Measurements from ENCODE around the gene RAB4A.
A peak's percentile ranks its signal among the peaks of the same experiment; 100 is the strongest.

RAB4A gene

GRCh38 chr1:229238674-229239415, 32.1 kb upstream of the RAB4A start:
- Histone ChIP-seq H3K27ac (ENCODE audit: low read depth, low read length) (no peak overlapping the region), H2AFZ (ENCODE audit: insufficient read depth, low read length, poor library complexity) (no peak overlapping the region), H3K18ac (ENCODE audit: low read length) (peak overlapping the region; percentile 47), H3K27me3 (ENCODE audit: insufficient read depth, low read length) (no peaks in the 10 kb centered on the region), H3K4me3 (ENCODE audit: low read depth, low read length) (no peak overlapping the region), H3K36me3 (ENCODE audit: control insufficient read depth in 1 of 2, insufficient read depth in 2 of 2, low read length in 2 of 2) (no peaks in the 10 kb centered on the region), H2BK5ac (ENCODE audit: low read depth, low read length, poor library complexity) (peak overlapping the region; percentile 29), H3K14ac (ENCODE audit: low read length) (peak overlapping the region; percentile 59), H2BK120ac (ENCODE audit: insufficient read depth, low read length, poor library complexity) (peak overlapping the region; percentile 53), H3K4ac (ENCODE audit: low read depth, low read length) (no peak overlapping the region), H4K91ac (ENCODE audit: low read depth, low read length) (peak overlapping the region; percentile 71), H2AK5ac (ENCODE audit: low read length) (peak overlapping the region; percentile 51), H3K23ac (ENCODE audit: low read length) (no peak overlapping the region), H3K4me2 (ENCODE audit: low read length) (no peak overlapping the region), H3K79me2 (ENCODE audit: control insufficient read depth, insufficient read depth, low read length, poor library complexity) (no peaks in the 10 kb centered on the region), H3K9me3 (ENCODE audit: insufficient read depth, low read depth, low read length) (peaks cover 2% of the 10 kb centered on the region), H3K9ac (ENCODE audit: low read length) (no peak overlapping the region), H3K4me1 (ENCODE audit: control insufficient read depth in 1 of 2, insufficient read depth in 2 of 2, low read length in 2 of 2) (peaks cover 7 to 16% of the 10 kb centered on the region in 2 experiments), H4K8ac (ENCODE audit: low read depth, low read length) (peak overlapping the region; percentile 44), H2BK12ac (ENCODE audit: low read length) (peak overlapping the region; percentile 67), H4K12ac (ENCODE audit: low read depth, low read length) (no peak overlapping the region), H3K79me1 (ENCODE audit: low read length) (peaks cover 10% of the 10 kb centered on the region)
- no CpG with 5 or more reads among the region's 6 CpGs for WGBS (ENCODE audit: extremely low coverage, insufficient coverage, insufficient read length)
- DNase-seq = no peak

GRCh38 chr1:229240532-229240931, 30.4 kb upstream of the RAB4A start:
- no peak overlapping the region for H2BK5ac ChIP-seq (ENCODE audit: low read depth, low read length, poor library complexity)

GRCh38 chr1:229241390-229241789, 29.5 kb upstream of the RAB4A start:
- WGBS (ENCODE audit: extremely low coverage, insufficient coverage, insufficient read length) = no CpG with 5 or more reads among the region's 4 CpGs

More at GRCh38 chr1:229240532-229240931, 30.4 kb upstream of the RAB4A start:
- no peak overlapping the region for H3K23ac ChIP-seq (ENCODE audit: low read length)
- H3K14ac ChIP-seq (ENCODE audit: low read length) = no peak overlapping the region
- no peak overlapping the region for H3K27ac ChIP-seq (ENCODE audit: low read depth, low read length)
- H2AFZ ChIP-seq (ENCODE audit: insufficient read depth, low read length, poor library complexity) = no peak overlapping the region
- no peak for DNase-seq
- H3K4me3 ChIP-seq (ENCODE audit: low read depth, low read length) = no peak overlapping the region
- no peak overlapping the region for H2BK120ac ChIP-seq (ENCODE audit: insufficient read depth, low read length, poor library complexity)
- peaks cover 3 to 6% of the 10 kb centered on the region in 2 experiments for H3K4me1 ChIP-seq (ENCODE audit: control insufficient read depth in 1 of 2, insufficient read depth in 2 of 2, low read length in 2 of 2)
- H3K79me1 ChIP-seq (ENCODE audit: low read length) = peaks cover 4% of the 10 kb centered on the region
- no peak overlapping the region for H3K9ac ChIP-seq (ENCODE audit: low read length)
- no peak overlapping the region for H3K4ac ChIP-seq (ENCODE audit: low read depth, low read length)
- H3K18ac ChIP-seq (ENCODE audit: low read length) = no peak overlapping the region
- H3K4me2 ChIP-seq (ENCODE audit: low read length) = no peak overlapping the region
- WGBS (ENCODE audit: extremely low coverage, insufficient coverage, insufficient read length) = no CpG with 5 or more reads among the region's 3 CpGs
- no peaks in the 10 kb centered on the region for H3K36me3 ChIP-seq (ENCODE audit: control insufficient read depth in 1 of 2, insufficient read depth in 2 of 2, low read length in 2 of 2)
- H2BK12ac ChIP-seq (ENCODE audit: low read length) = peak overlapping the region; percentile 13
- H4K8ac ChIP-seq (ENCODE audit: low read depth, low read length) = no peak overlapping the region
- H3K9me3 ChIP-seq (ENCODE audit: insufficient read depth, low read depth, low read length) = peaks cover 2% of the 10 kb centered on the region
- no peaks in the 10 kb centered on the region for H3K27me3 ChIP-seq (ENCODE audit: insufficient read depth, low read length)
- H3K79me2 ChIP-seq (ENCODE audit: control insufficient read depth, insufficient read depth, low read length, poor library complexity) = no peaks in the 10 kb centered on the region
- no peak overlapping the region for H4K91ac ChIP-seq (ENCODE audit: low read depth, low read length)
- H4K12ac ChIP-seq (ENCODE audit: low read depth, low read length) = no peak overlapping the region
- H2AK5ac ChIP-seq (ENCODE audit: low read length) = no peak overlapping the region

DNA sequence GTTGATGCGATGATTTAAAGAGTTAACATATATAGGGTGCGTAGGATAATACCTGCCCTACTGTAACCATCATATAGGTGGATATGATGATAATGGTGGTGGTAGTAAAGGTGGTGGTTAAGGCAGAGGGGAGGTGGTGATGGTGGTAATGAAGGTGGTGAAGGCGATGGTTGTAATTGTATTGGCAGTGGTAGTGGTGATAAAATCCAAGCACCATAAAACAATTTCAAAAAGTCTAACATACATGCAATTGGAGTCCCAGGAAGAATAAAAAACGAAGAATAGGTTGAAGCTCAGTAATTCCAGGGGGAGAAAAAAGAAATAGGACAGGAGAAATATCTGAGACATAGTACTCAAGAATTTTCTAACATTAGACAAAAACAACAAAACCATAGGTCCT, 27.3 kb upstream of the RAB4A start:
- DNase-seq = no peak
- H3K23ac ChIP-seq (ENCODE audit: low read length) = no peak overlapping the region
- no peak overlapping the region for H2AFZ ChIP-seq (ENCODE audit: insufficient read depth, low read length, poor library complexity)
- no peak overlapping the region for H2BK5ac ChIP-seq (ENCODE audit: low read depth, low read length, poor library complexity)
- no peak overlapping the region for H3K18ac ChIP-seq (ENCODE audit: low read length)
- no peak overlapping the region for H3K4me3 ChIP-seq (ENCODE audit: low read depth, low read length)
- peaks cover 2% of the 10 kb centered on the region for H3K9me3 ChIP-seq (ENCODE audit: insufficient read depth, low read depth, low read length)
- H3K4me1 ChIP-seq (ENCODE audit: control insufficient read depth in 1 of 2, insufficient read depth in 2 of 2, low read length in 2 of 2) = peaks cover 3 to 4% of the 10 kb centered on the region in 2 experiments
- H3K79me2 ChIP-seq (ENCODE audit: control insufficient read depth, insufficient read depth, low read length, poor library complexity) = no peaks in the 10 kb centered on the region
- H3K14ac ChIP-seq (ENCODE audit: low read length) = no peak overlapping the region
- no peak overlapping the region for H3K9ac ChIP-seq (ENCODE audit: low read length)
- H4K91ac ChIP-seq (ENCODE audit: low read depth, low read length) = no peak overlapping the region
- no CpG with 5 or more reads among the region's 4 CpGs for WGBS (ENCODE audit: extremely low coverage, insufficient coverage, insufficient read length)
- H3K4me2 ChIP-seq (ENCODE audit: low read length) = no peak overlapping the region
- H4K12ac ChIP-seq (ENCODE audit: low read depth, low read length) = no peak overlapping the region
- H3K27ac ChIP-seq (ENCODE audit: low read depth, low read length) = no peak overlapping the region
- H2BK120ac ChIP-seq (ENCODE audit: insufficient read depth, low read length, poor library complexity) = no peak overlapping the region
- H3K4ac ChIP-seq (ENCODE audit: low read depth, low read length) = no peak overlapping the region
- H3K36me3 ChIP-seq (ENCODE audit: control insufficient read depth in 1 of 2, insufficient read depth in 2 of 2, low read length in 2 of 2) = no peaks in the 10 kb centered on the region
- H4K8ac ChIP-seq (ENCODE audit: low read depth, low read length) = no peak overlapping the region
- no peak overlapping the region for H2AK5ac ChIP-seq (ENCODE audit: low read length)
- no peaks in the 10 kb centered on the region for H3K27me3 ChIP-seq (ENCODE audit: insufficient read depth, low read length)
- no peak overlapping the region for H2BK12ac ChIP-seq (ENCODE audit: low read length)
- H3K79me1 ChIP-seq (ENCODE audit: low read length) = peaks cover 4% of the 10 kb centered on the region

More at GRCh38 chr1:229241390-229241789, 29.5 kb upstream of the RAB4A start:
- H3K79me2 ChIP-seq (ENCODE audit: control insufficient read depth, insufficient read depth, low read length, poor library complexity) = no peaks in the 10 kb centered on the region
- H3K27ac ChIP-seq (ENCODE audit: low read depth, low read length) = no peak overlapping the region
- H3K4me3 ChIP-seq (ENCODE audit: low read depth, low read length) = no peak overlapping the region
- H3K18ac ChIP-seq (ENCODE audit: low read length) = no peak overlapping the region
- H3K14ac ChIP-seq (ENCODE audit: low read length) = no peak overlapping the region
- H3K4ac ChIP-seq (ENCODE audit: low read depth, low read length) = no peak overlapping the region
- H2BK12ac ChIP-seq (ENCODE audit: low read length) = no peak overlapping the region
- H2AK5ac ChIP-seq (ENCODE audit: low read length) = peak overlapping the region; percentile 49
- no peak for DNase-seq
- H4K8ac ChIP-seq (ENCODE audit: low read depth, low read length) = no peak overlapping the region
- H3K23ac ChIP-seq (ENCODE audit: low read length) = no peak overlapping the region
- H2BK120ac ChIP-seq (ENCODE audit: insufficient read depth, low read length, poor library complexity) = no peak overlapping the region
- H3K4me2 ChIP-seq (ENCODE audit: low read length) = no peak overlapping the region
- H3K27me3 ChIP-seq (ENCODE audit: insufficient read depth, low read length) = no peaks in the 10 kb centered on the region
- no peak overlapping the region for H2BK5ac ChIP-seq (ENCODE audit: low read depth, low read length, poor library complexity)
- H3K79me1 ChIP-seq (ENCODE audit: low read length) = peaks cover 4% of the 10 kb centered on the region
- peaks cover 2% of the 10 kb centered on the region for H3K9me3 ChIP-seq (ENCODE audit: insufficient read depth, low read depth, low read length)
- peaks cover 3 to 6% of the 10 kb centered on the region in 2 experiments for H3K4me1 ChIP-seq (ENCODE audit: control insufficient read depth in 1 of 2, insufficient read depth in 2 of 2, low read length in 2 of 2)
- no peaks in the 10 kb centered on the region for H3K36me3 ChIP-seq (ENCODE audit: control insufficient read depth in 1 of 2, insufficient read depth in 2 of 2, low read length in 2 of 2)
- peak overlapping the region; percentile 34 for H4K91ac ChIP-seq (ENCODE audit: low read depth, low read length)
- H4K12ac ChIP-seq (ENCODE audit: low read depth, low read length) = no peak overlapping the region
- no peak overlapping the region for H2AFZ ChIP-seq (ENCODE audit: insufficient read depth, low read length, poor library complexity)
- no peak overlapping the region for H3K9ac ChIP-seq (ENCODE audit: low read length)

All from trophoblast cell (in vitro differentiated cells and primary cell).